K562 (cell line): Measurements from ENCODE around the gene OXNAD1. TPM values are rescaled to one million over a fixed set of nuclear protein-coding genes. Genes with fewer than 3 reads are reported as not detected.

Experiments
- CBFB ChIP-seq: sonication (generic); formaldehyde crosslinking; IDR thresholded peaks from 2 replicates; pipeline ENCODE4 v1.4.0; 2020; ENCODE audit warnings: mild to moderate bottlenecking, missing genetic modification reagents
- CBX8 ChIP-seq: fragments of 200-600 bp; sonication (generic); IDR thresholded peaks from 2 replicates; pipeline ENCODE4 v1.6.1; 2012; ENCODE audit warnings: borderline replicate concordance, mixed run types, low read depth, mild to moderate bottlenecking, moderate library complexity, mixed read lengths, low read length, control low read depth, inconsistent platforms; ENCODE audit not compliant: poor library complexity, severe bottlenecking; ENCODE audit errors: extremely low read depth
- GTF2F1 ChIP-seq: IDR thresholded peaks from 2 replicates; pipeline ENCODE4 v1.6.1; 2011; ENCODE audit warnings: low read depth, low read length, improper control_type of control experiment
- KAT2B ChIP-seq: IDR thresholded peaks from one replicate; pipeline ENCODE4 v1.6.1; 2012; ENCODE audit warnings: low read depth, mild to moderate bottlenecking, control low read depth, inconsistent platforms, low read length, moderate library complexity
- NFRKB ChIP-seq: fragments of 450-650 bp; IDR thresholded peaks from 2 replicates; pipeline ENCODE4 v1.6.1; 2016; ENCODE audit warnings: low read depth
- NONO ChIP-seq, 2 experiments: fragments of 200-400 bp in 1 of 2; fragments of 450-650 bp in 1 of 2; formaldehyde crosslinking in 1 of 2; IDR thresholded peaks; 2 replicates each; pipeline ENCODE4 v1.6.1; 2017; ENCODE audit warnings: low read depth in 2 of 2, mild to moderate bottlenecking in 2 of 2, moderate library complexity in 2 of 2, low read length in 1 of 2
- TARDBP ChIP-seq: fragments of 450-650 bp; IDR thresholded peaks from 2 replicates; pipeline ENCODE4 v1.6.1; 2016
- TRIM28 ChIP-seq: fragments of 450-650 bp; IDR thresholded peaks from 2 replicates; pipeline ENCODE4 v1.6.1; 2017
- ZNF12 ChIP-seq: sonication (generic); formaldehyde crosslinking; IDR thresholded peaks from 2 replicates; pipeline ENCODE4 v1.4.0; 2020; ENCODE audit warnings: mild to moderate bottlenecking, missing genetic modification reagents
- polyA plus RNA-seq, 8 experiments: library from polyadenylated mRNA; depleted of rRNA in 4 of 8; stranded (reverse) in 5 of 8; unstranded in 3 of 8; fragments of >200 nt; fragmentation: Nextera tagmentation in 2 of 8; fragmentation: Illumina TruSeq in 1 of 8; extraction: Ambion mirVana in 2 of 8; extraction: Trizol in 1 of 8; gene quantifications; 2 replicates each; pipeline versions ENCODE4 v1.2.1 to v1.2.3, GENCODE V29; 2011 to 2014; ENCODE audit warnings: inconsistent platforms in 1 of 8, missing spikeins in 1 of 8
- total RNA-seq, 7 experiments: library from RNA; depleted of rRNA in 6 of 7; stranded (reverse); fragments of >200 nt in 6 of 7; fragmentation: Illumina TruSeq in 2 of 7; extraction: Trizol in 2 of 7; gene quantifications; 2 replicates each; pipeline versions ENCODE4 v1.2.1 to v1.2.3, GENCODE V29; 2011 to 2021; ENCODE audit warnings: low replicate concordance in 1 of 7
- TF ChIP-seq, protein P1 (sequence below): fragments of 450-650 bp; IDR thresholded peaks from 2 replicates; pipeline ENCODE4 v1.6.1; 2016; ENCODE audit warnings: mild to moderate bottlenecking, moderate library complexity
- TF ChIP-seq, protein P2 (sequence below): fragments of 450-650 bp; formaldehyde crosslinking; IDR thresholded peaks from 2 replicates; pipeline ENCODE4 v1.4.0; 2022; ENCODE audit warnings: missing genetic modification characterization
- TF ChIP-seq, protein P3 (sequence below): fragments of 450-650 bp; IDR thresholded peaks from 2 replicates; pipeline ENCODE4 v1.6.1; 2018; ENCODE audit warnings: mild to moderate bottlenecking, low read depth; ENCODE audit not compliant: partially characterized antibody
- TF ChIP-seq, protein P4 (sequence below): fragments of 250-450 bp; sonication (Bioruptor Pico); IDR thresholded peaks from 2 replicates; pipeline ENCODE4 v1.8.0; 2021; ENCODE audit warnings: moderate library complexity, mild to moderate bottlenecking, inconsistent platforms

Gene OXNAD1
- total and polyA plus RNA-seq, 9 of the 15 experiments (the other 6 are each of a cell fraction or from before 2014, with no cell fraction given): 12.8 to 44.4 (median 41.1) TPM

DNA sequence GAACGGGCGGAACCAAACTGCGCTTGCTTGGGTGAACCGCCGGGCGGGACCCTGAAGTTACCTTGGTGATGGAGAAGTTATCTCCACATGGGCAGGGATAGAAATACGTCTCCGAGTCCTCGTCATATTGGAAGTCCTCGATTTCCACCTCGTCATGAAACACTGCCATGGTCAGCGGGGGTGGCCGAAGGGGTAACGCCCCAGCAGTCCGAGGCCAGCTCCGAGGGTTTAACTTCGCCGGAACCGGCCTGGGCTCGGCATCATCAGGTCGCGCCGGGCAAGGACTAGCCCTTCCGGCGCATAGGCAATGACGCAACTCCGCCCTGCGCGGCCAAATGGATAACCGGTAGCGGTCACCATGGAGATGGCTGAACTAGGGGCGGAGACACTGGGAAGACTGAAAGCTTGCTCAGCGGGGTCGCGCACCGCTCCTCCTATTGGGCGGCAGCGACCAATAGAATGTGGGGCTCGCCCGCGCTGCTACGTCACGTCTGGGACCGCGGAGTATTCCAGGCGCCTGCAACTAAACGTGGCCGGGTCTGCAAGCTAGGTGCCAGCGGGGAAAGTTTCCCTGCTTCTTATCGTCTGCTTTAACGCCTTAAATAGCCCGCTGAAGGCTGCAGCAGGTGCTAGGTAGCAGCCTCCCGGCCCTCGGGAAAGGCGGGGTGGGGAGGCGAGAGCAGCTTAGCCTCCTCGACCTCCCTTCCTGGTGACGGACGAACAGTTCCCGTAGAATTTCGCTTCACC, at the start of gene OXNAD1, which contains the start of gene DPH3 (continued):
- TF ChIP-seq CBFB (CRISPR knock-in tag) (no peak; the same call in 1 of the 2 replicates), TARDBP (no peak), NFRKB (no peak), ZNF12 (CRISPR knock-in tag) (no peak), NONO (IDR thresholded peaks at IDR 0.05; ENCODE audit: low read depth in 2 of 2, low read length in 1 of 2) (peak in 1 of 2 experiments; percentile 93; a peak in 2 of 4 replicates), GTF2F1 (peak; percentile 81), CBX8 (no peak), KAT2B (no peak), TRIM28 (no peak)
- TF ChIP-seq, protein P1, sequence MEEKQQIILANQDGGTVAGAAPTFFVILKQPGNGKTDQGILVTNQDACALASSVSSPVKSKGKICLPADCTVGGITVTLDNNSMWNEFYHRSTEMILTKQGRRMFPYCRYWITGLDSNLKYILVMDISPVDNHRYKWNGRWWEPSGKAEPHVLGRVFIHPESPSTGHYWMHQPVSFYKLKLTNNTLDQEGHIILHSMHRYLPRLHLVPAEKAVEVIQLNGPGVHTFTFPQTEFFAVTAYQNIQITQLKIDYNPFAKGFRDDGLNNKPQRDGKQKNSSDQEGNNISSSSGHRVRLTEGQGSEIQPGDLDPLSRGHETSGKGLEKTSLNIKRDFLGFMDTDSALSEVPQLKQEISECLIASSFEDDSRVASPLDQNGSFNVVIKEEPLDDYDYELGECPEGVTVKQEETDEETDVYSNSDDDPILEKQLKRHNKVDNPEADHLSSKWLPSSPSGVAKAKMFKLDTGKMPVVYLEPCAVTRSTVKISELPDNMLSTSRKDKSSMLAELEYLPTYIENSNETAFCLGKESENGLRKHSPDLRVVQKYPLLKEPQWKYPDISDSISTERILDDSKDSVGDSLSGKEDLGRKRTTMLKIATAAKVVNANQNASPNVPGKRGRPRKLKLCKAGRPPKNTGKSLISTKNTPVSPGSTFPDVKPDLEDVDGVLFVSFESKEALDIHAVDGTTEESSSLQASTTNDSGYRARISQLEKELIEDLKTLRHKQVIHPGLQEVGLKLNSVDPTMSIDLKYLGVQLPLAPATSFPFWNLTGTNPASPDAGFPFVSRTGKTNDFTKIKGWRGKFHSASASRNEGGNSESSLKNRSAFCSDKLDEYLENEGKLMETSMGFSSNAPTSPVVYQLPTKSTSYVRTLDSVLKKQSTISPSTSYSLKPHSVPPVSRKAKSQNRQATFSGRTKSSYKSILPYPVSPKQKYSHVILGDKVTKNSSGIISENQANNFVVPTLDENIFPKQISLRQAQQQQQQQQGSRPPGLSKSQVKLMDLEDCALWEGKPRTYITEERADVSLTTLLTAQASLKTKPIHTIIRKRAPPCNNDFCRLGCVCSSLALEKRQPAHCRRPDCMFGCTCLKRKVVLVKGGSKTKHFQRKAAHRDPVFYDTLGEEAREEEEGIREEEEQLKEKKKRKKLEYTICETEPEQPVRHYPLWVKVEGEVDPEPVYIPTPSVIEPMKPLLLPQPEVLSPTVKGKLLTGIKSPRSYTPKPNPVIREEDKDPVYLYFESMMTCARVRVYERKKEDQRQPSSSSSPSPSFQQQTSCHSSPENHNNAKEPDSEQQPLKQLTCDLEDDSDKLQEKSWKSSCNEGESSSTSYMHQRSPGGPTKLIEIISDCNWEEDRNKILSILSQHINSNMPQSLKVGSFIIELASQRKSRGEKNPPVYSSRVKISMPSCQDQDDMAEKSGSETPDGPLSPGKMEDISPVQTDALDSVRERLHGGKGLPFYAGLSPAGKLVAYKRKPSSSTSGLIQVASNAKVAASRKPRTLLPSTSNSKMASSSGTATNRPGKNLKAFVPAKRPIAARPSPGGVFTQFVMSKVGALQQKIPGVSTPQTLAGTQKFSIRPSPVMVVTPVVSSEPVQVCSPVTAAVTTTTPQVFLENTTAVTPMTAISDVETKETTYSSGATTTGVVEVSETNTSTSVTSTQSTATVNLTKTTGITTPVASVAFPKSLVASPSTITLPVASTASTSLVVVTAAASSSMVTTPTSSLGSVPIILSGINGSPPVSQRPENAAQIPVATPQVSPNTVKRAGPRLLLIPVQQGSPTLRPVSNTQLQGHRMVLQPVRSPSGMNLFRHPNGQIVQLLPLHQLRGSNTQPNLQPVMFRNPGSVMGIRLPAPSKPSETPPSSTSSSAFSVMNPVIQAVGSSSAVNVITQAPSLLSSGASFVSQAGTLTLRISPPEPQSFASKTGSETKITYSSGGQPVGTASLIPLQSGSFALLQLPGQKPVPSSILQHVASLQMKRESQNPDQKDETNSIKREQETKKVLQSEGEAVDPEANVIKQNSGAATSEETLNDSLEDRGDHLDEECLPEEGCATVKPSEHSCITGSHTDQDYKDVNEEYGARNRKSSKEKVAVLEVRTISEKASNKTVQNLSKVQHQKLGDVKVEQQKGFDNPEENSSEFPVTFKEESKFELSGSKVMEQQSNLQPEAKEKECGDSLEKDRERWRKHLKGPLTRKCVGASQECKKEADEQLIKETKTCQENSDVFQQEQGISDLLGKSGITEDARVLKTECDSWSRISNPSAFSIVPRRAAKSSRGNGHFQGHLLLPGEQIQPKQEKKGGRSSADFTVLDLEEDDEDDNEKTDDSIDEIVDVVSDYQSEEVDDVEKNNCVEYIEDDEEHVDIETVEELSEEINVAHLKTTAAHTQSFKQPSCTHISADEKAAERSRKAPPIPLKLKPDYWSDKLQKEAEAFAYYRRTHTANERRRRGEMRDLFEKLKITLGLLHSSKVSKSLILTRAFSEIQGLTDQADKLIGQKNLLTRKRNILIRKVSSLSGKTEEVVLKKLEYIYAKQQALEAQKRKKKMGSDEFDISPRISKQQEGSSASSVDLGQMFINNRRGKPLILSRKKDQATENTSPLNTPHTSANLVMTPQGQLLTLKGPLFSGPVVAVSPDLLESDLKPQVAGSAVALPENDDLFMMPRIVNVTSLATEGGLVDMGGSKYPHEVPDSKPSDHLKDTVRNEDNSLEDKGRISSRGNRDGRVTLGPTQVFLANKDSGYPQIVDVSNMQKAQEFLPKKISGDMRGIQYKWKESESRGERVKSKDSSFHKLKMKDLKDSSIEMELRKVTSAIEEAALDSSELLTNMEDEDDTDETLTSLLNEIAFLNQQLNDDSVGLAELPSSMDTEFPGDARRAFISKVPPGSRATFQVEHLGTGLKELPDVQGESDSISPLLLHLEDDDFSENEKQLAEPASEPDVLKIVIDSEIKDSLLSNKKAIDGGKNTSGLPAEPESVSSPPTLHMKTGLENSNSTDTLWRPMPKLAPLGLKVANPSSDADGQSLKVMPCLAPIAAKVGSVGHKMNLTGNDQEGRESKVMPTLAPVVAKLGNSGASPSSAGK: peak; percentile 7; the same call in 1 of the 2 replicates
- TF ChIP-seq, protein P2, sequence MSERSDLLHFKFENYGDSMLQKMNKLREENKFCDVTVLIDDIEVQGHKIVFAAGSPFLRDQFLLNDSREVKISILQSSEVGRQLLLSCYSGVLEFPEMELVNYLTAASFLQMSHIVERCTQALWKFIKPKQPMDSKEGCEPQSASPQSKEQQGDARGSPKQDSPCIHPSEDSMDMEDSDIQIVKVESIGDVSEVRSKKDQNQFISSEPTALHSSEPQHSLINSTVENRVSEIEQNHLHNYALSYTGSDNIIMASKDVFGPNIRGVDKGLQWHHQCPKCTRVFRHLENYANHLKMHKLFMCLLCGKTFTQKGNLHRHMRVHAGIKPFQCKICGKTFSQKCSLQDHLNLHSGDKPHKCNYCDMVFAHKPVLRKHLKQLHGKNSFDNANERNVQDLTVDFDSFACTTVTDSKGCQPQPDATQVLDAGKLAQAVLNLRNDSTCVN (CRISPR knock-in tag): no peak
- TF ChIP-seq, protein P3, sequence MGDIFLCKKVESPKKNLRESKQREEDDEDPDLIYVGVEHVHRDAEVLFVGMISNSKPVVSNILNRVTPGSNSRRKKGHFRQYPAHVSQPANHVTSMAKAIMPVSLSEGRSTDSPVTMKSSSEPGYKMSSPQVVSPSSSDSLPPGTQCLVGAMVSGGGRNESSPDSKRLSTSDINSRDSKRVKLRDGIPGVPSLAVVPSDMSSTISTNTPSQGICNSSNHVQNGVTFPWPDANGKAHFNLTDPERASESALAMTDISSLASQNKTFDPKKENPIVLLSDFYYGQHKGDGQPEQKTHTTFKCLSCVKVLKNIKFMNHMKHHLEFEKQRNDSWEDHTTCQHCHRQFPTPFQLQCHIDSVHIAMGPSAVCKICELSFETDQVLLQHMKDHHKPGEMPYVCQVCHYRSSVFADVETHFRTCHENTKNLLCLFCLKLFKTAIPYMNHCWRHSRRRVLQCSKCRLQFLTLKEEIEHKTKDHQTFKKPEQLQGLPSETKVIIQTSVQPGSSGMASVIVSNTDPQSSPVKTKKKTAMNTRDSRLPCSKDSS: no peak
- TF ChIP-seq, protein P4, sequence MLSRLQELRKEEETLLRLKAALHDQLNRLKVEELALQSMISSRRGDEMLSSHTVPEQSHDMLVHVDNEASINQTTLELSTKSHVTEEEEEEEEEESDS (CRISPR knock-in tag): no peak
